GM13977 (cell line): ENCODE data around the gene POMGNT1.
A peak's percentile ranks its signal among the peaks of the same experiment; 100 is the strongest.
"Not testable (repeated sequence)": the region's sequence is repeated elsewhere in the genome, so short reads cannot be mapped to it uniquely, and the experiment has no call there.

Experiments used
- DNase-seq: peaks from one replicate; pipeline ENCODE4 v3.0.0; 2012; ENCODE audit warnings: low spot score
- in situ Hi-C: fragments of 300-500 bp; cut with MboI; formaldehyde crosslinking; loops from one replicate; pipeline ENCODE4 v1.12.0; 2022; ENCODE audit warnings: low sequenced_read_pairs, low pct_unique_long_range_greater_than_20kb, mixed read lengths, inconsistent platforms; ENCODE audit not compliant: unreplicated experiment
- TF ChIP-seq, protein P1 (sequence below): IDR thresholded peaks from 2 replicates; pipeline ENCODE4 v1.5.1; 2012; ENCODE audit warnings: mild to moderate bottlenecking, control low read depth; ENCODE audit not compliant: insufficient read depth; ENCODE audit errors: extremely low read depth, missing control alignments

Gene POMGNT1

DNA sequence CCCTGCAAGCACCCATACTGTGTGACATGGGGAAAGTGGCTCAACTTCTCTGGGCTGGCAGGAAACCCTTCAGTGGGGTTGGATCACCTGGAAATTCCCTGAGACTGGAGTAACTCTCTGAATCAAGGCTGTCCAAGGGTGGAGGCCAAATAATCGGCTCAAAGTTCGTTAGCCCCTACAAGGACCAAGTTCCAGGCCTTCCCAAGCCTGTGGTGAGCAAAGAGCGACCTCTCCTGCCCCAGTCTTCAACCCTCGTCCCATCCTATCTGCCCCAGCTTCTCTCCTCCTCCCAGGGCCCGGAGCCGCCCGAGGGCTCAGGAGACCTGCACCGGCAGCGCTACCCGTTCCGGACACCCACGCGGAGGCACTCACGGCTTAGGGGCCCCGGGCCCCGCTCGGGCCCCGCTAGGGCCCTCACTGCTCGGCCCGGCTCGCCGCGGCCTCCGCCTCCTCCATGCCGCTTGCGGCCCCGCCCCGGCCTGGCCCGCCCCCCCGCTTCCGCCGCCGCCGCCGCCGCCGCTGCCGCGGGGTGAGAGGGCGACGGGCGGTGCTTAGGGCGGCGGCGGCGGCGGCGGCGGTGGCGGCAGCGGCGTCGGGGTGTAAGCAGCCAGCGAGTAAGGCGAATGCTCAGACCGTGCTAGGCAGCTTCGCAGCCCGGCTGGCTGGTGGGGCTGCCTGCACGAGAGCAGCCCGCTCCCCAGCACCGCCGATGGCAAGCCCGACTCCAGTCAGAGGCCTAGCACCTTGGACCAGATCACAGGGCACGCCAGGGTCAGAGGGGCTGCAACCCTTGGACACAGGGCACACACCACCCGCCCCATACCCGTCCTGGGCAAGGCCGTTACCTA is at the start of gene POMGNT1:
Gene POMGNT1 (minus strand): TSS at position 471 of the 848 bp plus-strand sequence. CDS start 613 bp downstream, outside the sequence.
- DNase-seq, result peak; percentile 97
- in situ Hi-C loops, result no loop called here
- TF ChIP-seq, protein P1, sequence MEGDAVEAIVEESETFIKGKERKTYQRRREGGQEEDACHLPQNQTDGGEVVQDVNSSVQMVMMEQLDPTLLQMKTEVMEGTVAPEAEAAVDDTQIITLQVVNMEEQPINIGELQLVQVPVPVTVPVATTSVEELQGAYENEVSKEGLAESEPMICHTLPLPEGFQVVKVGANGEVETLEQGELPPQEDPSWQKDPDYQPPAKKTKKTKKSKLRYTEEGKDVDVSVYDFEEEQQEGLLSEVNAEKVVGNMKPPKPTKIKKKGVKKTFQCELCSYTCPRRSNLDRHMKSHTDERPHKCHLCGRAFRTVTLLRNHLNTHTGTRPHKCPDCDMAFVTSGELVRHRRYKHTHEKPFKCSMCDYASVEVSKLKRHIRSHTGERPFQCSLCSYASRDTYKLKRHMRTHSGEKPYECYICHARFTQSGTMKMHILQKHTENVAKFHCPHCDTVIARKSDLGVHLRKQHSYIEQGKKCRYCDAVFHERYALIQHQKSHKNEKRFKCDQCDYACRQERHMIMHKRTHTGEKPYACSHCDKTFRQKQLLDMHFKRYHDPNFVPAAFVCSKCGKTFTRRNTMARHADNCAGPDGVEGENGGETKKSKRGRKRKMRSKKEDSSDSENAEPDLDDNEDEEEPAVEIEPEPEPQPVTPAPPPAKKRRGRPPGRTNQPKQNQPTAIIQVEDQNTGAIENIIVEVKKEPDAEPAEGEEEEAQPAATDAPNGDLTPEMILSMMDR, result no peak

DNA sequence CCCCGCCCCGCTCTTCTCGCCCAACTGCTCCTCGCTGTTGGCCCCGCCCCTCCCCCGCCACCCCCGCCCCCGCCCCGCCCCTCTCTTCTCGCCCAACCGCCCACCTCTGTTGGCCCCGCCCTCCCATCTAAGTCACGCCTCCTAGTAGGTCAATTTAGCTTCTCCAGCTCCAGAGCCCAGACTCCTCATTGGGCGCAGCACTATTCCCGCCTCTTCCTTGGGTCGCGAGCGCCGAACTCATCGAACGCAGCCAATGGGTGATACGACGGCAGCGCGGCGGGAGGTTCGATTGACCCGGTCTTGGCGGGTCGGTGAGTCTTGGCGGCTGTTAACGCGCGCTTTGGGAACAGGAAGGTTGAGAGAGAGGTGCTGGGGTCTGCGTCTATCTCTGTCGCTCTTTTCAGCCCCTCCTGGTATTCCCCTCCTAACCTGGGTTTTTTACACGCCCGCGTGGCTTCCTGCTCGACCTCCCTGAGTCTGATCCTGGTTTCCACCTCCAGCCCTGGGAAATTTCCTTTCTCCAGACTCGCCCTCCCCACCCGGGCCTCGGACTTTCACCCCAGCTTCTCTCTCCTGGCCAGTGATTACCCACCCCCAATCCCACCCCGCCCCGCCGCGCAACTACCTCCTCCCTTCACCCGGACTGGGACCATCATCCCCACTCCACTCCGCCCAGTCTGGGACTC is 49.3 kb upstream of the POMGNT1 start, which contains the start of gene RAD54L:
Gene RAD54L (plus strand): TSS at position 328 of the 686 bp plus-strand sequence. CDS start 643 bp downstream, outside the sequence.
- in situ Hi-C loops, result no loop called here
- DNase-seq, result peak; percentile 98
- TF ChIP-seq, protein P1, result no peak

DNA sequence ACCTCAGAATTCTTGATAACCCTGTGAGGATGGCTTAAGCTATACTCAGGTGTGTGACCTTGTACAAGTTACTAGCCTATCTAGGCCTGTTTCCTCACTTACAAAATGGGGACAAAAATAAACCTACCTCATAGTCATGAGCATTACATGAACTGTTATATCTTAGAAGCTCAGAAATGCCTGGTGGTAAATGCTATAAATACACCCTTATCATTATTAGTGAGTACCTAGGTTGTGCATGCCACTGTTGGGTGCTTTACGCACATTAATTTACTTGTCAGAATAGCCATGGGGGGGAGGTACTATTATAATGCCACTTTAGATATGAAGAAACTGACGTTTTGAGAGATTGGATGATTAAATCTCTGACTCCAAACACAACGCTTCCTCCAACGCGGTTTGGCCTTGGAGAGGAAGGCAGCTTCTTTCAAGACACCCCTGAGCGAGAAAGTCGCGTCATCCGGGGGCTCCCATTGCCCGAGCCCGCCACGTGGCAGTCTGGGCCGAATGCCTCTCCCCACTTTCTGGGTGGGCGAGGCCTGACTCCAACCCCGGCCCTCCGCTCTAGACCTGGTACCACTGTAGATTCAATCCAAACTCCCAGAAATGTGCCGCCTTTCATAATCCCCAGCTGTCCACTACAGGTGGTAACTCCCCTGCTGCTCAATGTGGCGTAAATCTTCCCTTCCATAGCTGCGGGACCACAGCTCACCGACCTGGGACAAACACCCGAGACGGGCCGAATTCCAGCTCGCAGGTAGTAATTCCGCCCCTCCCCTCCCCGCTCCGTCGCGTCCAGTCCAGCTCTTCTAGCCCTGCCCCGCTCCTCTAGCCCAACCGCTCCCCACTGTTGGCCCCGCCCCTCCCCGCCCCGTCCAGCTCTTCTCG is 48.6 kb upstream of the POMGNT1 start:
- in situ Hi-C loops, result no loop called here
- TF ChIP-seq, protein P1, result no peak
- peak; percentile 70 for DNase-seq

DNA sequence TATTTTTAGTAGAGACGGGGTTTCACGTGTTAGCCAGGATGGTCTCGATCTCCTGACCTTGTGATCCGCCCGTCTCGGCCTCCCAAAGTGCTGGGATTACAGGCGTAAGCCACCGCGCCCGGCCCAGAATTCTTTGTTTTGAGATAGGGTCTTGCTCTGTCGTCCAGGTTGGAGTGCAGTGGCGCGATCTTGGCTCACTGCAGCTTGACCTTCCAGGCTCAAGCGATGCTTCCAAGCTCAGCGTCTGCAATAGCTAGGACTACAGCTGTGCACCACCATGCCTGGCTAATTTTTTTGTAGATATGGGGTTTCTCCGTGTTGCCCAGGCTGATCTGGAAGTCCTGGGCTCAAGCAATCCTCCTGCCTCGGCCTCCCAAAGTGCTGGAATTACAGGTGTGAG is 47.9 kb upstream of the POMGNT1 start:
- DNase-seq, in situ Hi-C loops: not testable (repeated sequence)

DNA sequence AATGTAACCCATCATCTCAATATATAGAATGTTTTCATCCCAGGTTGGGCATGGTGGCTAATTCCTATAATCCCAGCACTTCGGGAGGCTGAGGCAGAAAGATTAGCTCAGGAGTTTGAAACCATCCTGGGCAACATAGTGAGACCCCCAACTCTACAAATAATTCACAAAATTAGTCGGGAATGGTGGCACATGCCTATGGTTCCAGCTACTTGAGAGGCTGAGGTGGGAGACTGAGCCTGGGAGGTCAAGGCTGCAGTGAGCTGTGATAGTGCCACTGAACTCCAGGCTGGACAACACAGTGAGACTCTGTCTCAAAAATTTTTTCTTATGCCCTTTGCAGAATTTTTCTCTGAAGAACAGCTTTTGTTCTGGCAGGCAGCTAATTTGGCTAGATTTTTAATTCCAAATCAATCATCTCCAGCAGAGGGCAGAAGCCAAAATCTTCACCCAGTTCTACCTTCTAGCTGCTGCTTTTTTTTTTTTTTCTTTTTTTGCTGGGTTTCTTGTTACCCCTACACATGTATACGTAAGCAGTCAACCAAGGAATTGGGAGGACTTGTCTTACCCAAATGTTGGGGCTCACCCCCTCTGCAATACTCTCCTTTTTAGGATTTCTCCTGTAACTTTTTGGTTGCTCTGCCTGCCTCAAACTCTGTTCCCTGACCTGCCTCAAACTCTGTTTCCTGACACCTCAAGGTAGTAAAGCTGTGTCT is 46.6 kb upstream of the POMGNT1 start:
- DNase-seq, result peak; percentile 72
- in situ Hi-C loops, result no loop called here
- TF ChIP-seq, protein P1, result peak; percentile 41

DNA sequence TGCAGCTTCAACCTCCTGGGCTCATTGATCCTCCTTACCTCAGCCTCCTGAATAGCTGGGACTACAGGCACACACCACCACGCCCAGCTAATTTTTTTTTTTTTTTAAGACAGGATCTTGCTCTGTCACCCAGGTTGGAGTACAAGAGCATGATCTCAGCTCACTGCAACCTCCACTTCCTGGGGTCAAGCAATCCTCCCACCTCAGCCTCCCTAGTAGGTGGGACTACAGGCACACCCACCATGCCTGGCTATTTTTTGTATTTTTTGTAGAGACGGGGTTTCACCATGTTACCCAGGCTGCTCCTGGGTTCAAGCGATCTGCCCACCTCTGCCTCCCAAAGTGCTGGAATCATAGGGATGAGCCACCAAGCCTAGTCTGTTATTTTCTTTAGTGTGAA is 45.6 kb upstream of the POMGNT1 start:
- DNase-seq, in situ Hi-C loops: not testable (repeated sequence)

DNA sequence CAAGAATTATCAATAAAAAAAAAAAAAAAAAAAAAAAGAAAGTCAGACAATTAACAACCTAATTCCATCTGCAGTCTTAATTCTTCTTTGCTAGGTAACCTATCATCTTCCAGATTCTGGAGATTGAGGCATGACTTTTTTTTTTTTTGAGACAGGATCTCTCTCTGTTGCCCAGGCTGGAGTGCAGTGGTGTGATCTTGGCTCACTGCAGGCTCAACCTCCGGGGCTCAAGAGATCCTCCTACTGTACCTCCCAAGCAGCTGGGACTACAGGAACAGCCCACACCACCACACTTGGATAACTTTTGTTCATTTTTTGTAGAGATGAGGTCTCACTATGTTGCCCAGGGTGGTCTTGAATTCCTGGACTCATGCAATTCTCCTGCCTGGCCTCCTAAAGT is 44.7 kb upstream of the POMGNT1 start:
- TF ChIP-seq, protein P1, result no peak
- in situ Hi-C loops, result no loop called here
- DNase-seq, result no peak

DNA sequence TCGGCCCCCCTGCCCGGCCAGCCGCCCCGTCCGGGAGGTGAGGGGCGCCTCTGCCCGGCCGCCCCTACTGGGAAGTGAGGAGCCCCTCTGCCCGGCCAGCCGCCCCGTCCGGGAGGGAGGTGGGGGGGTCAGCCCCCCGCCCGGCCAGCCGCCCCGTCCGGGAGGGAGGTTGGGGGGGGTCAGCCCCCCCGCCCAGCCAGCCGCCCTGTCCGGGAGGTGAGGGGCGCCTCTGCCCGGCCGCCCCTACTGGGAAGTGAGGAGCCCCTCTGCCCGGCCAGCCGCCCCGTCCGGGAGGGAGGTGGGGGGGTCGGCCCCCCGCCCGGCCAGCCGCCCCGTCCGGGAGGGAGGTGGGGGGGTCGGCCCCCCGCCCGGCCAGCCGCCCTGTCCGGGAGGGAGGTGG is 43.5 kb upstream of the POMGNT1 start:
- DNase-seq, in situ Hi-C loops: not testable (repeated sequence)

DNA sequence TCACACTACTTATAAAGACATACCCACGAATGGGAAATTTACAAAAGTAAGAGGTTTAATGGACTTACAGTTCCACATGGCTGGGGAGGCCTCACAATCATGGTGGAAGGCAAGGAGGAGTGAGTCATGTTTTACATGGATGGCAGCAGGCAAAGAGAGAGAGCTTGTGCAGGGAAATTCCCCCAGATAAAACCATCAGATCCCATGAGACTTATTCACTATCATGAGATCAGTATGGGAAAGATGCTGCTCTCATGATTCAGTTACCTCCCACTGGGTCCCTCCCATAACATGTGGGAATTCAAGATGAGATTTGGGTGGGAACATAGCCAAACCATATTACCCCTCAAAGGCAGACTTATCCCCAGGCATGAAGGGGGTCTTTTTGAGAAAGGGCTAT is 40.6 kb upstream of the POMGNT1 start:
- in situ Hi-C loops, DNase-seq: not testable (repeated sequence)
